Middle frontal gyrus (tissue), 1 donor: ENCODE results near the gene C10orf95.

Experiments used
- DNase-seq: peaks from one replicate; pipeline ENCODE4 v3.0.0-alpha.2; 2015; ENCODE audit warnings: low spot score; ENCODE audit errors: extremely low spot score

The C10orf95 gene

GRCh38 chr10:102401735-102402511 lies 49.4 kb downstream of the C10orf95 start:
- no peak for DNase-seq

- DNase-seq: no peak
These were observed 50.0 kb downstream of the C10orf95 start for GRCh38 chr10:102401342-102401654.

- DNase-seq: no peak
These were observed 50.6 kb downstream of the C10orf95 start for GRCh38 chr10:102400598-102401341.

- no peak for DNase-seq
These were observed 51.3 kb downstream of the C10orf95 start for GRCh38 chr10:102400076-102400475.
